TTC549 (cell line): ENCODE results near the gene STK25.
"Not testable (repeated sequence)": the region's sequence is repeated elsewhere in the genome, so short reads cannot be mapped to it uniquely, and the experiment has no call there.

Experiments used
- FAIRE-seq: peaks from 2 replicates; lab custom pipeline; 2012; peaks lifted over from hg19 to GRCh38; lab: Jason Lieb, UNC

The STK25 gene

GRCh38 chr2:241507430-241508239 is 749 bp downstream of the STK25 start:
- FAIRE-seq = no peak

DNA sequence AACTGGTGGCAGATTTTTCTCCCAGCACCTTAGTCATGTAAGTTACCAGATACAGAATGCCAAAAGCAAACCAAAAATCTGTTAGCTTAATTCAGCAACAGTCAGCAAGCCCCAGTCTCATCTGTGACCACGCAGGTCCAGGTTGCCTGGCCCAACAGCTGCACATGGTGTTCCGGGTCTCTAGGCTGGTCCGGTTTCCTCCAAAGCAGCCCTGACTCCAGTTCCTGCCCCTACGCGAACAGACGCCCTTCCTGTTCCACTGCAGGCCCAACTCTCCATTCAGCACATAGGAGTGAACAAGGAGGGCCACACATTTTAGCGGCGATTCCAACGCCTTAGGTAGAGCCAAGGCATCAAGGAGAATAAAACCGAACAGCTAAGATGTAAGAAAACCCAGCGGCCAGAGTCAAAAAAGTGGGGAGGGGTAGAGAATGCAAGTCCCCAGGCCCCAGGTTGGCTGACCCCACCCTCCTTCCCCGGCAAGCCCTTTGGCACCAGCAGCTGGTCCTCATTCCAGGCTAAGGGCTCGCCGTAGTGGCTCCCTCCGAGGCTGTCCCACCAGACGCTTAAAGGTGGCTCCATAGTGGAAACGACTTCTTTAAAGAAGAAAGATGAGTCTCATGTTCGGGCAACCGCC is 1.5 kb downstream of the STK25 start:
- FAIRE-seq = no peak

GRCh38 chr2:241506317-241506716 is 2.1 kb downstream of the STK25 start:
- not testable (repeated sequence) for FAIRE-seq

DNA sequence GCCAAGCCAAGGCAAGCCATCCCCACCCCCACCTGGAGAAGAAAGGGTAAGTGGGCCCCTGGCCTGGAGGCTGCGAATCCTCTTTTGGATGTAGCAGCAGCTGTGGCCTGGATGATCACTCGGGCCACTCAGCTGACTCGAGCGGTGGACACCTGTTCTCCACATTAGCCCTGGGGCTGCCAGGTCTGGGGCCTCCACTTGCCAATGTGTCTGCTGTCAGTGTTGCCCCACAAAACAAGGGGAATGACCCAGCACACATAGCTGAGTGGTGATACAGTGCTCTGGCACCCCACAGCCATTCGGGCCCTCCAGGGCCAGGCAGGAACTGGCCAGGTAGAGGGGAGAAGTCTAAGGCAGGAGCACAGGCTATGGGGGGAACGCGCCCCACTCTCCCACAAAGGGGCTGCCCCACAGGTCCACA is 2.6 kb downstream of the STK25 start:
- FAIRE-seq = no peak

DNA sequence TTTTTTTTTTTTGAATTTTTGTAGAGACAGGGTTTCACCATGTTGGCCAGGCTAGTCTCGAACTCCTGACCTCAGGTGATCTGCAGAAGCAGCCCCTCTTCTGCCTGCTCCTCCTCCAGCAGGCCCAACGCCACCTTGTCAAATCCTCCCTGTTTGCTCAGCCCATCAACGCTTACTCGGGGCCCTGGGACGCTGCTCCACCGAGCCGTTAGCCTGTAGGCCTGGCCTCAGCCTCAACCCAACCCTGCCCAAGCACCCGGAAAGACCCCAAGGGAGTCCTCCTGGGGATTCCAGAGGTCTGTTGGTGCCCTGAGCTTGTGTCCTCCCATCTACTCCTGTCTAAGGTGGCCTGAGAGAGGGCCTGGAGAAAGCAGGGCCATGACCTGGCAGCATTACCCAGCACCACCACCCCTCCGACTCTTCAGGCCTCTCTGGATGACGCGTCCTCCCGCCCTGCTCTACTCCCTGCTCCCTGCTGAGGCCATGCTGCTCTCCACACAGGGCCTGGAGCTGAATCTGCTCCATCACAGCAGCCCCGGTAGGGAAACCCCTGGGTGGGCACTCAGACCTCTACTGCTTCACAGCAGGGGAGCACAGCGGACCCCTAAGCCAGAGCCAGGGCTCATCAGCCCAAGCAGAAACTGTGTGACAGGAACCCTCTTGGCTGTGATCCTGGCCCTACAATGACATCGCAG is 3.2 kb downstream of the STK25 start:
- no peak for FAIRE-seq

DNA sequence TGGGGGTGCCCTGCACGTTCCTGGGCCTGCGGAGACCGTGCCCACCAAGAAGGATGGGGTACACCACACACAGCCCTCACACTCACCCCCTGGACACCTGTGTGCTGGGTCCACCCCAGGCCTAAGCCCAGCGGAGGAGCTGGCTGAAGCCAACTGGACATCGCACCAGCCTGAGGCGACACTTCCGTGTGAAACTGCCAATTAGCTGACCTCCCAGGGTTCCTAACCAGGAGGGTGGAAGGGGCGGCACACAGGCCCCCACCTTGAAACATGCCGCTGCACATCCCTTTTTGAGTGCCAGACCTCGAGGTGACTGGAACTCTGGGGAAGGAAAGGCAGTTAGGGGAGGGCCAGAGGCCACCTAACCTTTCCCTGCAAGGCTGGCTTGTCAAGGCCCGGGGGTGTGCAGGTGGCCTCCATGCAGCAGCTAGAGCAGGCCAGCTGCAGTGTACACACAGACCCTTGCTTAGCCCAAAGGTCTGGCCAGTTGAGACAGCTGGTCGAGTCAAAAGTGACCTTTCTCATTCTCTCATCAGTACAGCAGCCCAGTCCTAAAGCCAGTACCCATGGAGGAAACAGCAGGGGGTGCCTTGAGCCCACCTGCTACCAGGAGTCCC is 4.5 kb downstream of the STK25 start:
- no peak for FAIRE-seq

DNA sequence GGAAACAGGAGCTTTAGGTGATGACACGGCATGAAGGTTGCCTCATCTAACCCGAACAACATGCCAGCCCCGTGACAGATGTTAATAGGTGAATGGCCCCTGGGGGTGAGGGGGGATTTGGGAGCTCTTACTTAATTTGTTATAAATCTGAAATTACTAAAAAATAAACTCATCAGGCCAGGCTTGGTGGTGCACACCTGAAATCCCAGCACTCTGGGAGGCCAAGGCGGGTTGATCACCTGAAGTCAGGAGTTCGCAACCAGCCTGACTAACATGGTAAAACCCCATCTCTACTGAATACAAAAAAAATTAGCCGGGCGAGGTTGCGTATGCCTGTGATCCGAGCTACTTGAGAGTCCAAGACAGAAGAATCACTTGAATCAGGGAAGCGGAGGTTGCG is 6.1 kb downstream of the STK25 start:
- FAIRE-seq = no peak

DNA sequence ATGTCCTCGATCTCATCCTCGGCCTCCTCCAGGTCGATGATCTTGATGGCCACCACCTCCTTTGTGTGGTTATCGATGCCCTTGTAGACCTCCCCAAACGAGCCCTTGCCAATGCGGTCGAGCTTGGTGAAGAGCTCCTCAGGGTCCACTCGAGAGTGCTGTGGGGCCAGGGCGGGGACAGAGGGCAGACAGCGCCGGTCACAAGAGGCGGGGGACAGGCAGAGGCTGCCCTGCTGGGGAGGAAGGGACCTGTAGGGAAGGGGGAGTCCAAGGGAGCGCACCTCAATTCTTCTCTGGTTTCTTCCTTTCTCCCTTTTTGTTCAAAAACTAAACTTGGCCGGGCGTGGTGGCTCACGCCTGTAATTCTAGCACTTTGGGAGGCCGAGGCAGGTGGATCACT is 6.8 kb downstream of the STK25 start:
- no peak for FAIRE-seq

- FAIRE-seq = no peak
Observed at GRCh38 chr2:241501099-241501541, 7.3 kb downstream of the STK25 start.

GRCh38 chr2:241500431-241500975 is 7.9 kb downstream of the STK25 start:
- FAIRE-seq = no peak

GRCh38 chr2:241500016-241500415 is 8.4 kb downstream of the STK25 start:
- no peak for FAIRE-seq

- no peak for FAIRE-seq
Observed at GRCh38 chr2:241499146-241499965, 9.0 kb downstream of the STK25 start.

DNA sequence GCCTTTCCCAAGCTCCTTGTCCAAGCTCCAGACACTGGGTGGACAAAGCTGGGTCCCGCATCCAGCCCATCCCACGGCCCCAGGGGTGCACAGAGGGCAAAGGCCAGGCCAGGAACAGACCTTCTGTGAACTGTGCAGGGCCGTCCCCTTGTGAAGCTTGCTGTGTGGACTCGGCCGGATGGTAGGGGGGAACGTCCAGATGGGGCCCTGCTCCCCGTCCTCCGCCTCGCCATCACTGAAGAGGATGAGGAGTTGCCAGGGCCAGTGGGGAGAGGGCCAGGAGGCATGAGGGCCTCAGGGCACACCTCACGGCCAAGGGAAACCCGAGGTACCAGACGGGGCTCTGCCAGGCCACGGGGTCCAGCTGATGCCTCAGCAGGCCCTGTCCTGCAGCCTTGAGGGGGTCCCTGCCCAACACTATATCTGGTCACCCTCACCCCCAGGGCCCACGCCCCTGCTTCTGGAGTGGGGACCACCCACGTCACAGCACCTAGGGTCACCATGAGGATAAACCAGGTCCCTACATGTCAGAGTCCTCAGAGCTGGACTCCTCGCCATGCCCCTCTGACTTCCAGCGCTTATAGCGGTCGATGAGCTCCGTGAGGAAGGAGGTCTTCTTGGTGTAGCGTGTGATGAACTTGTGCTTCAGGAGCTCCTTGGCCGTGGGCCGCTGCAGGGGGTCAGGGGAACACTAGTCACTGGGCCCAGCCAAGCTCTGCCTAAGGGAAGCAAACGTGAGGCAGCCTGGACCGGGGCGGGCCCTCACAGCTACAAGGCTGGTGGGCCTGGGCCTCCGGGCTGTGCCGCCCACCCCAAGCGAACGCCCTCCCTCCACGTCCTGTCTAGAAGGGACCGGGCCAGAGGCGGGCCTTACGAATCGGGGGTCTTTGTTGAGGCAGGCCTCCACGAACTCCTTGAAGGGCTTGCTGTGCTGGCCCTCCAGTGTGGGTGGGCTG is 10.0 kb downstream of the STK25 start:
- FAIRE-seq = no peak

- FAIRE-seq = no peak
Observed at GRCh38 chr2:241496904-241497877, 11.2 kb downstream of the STK25 start.

DNA sequence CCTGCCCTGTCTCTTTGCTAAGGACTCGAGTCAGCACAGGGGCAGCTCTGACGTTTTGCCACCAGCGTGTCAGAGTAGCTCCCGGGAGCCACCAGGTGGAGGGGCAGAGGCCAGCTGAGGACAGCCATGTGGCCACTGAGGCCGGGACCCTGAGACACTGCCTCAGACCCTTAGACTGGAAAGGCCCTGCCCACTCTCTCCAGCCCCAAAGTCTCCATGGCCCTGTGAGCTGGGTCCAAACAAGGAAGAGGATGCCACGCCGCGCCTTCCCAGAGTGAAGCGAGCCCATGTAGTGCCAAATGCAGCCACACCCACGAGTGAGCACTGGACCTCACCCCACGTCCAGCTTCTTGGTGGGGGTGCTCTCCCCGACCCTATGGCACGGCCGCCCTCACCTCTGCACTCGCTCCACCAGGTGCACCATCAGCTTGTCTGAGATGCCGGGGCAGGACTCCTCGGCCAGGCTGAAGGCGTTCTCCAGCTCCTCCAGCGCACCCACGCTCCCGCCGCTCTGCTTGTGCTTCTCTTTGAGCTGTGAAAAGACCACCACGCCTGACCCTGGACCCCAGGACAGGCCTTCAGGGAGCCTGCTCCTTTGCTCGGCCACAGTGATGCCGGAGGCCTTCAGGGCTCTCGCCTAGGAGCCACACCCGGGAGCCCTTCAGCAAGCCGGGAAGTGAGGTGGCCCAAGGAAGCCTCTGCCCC is 12.2 kb downstream of the STK25 start:
- no peak for FAIRE-seq

GRCh38 chr2:241495172-241496002 is 13.0 kb downstream of the STK25 start:
- FAIRE-seq = no peak

GRCh38 chr2:241494311-241494908 is 14.0 kb downstream of the STK25 start:
- no peak for FAIRE-seq
